H9 (cell line): ENCODE results near the gene STRIT1. TPM values are rescaled to one million over a fixed set of nuclear protein-coding genes. Genes with fewer than 3 reads are reported as not detected.

Experiments used
- DNase-seq: peaks from one replicate; pipeline ENCODE4 v3.0.0-alpha.2; 2017
- H2AFZ ChIP-seq: one replicate; pipeline ENCODE4 v1.6.1; 2013; ENCODE audit warnings: mild to moderate bottlenecking, low read length, control low read depth, moderate library complexity
- H2AK5ac ChIP-seq: 2 replicates; pipeline ENCODE4 v1.6.1; 2013; ENCODE audit warnings: low read length, control low read depth, mixed read lengths; ENCODE audit not compliant: insufficient read length
- H2BK120ac ChIP-seq: one replicate; pipeline ENCODE4 v1.6.1; 2013; ENCODE audit warnings: low read depth, mild to moderate bottlenecking, low read length, control low read depth, inconsistent platforms; ENCODE audit not compliant: poor library complexity, severe bottlenecking
- H2BK12ac ChIP-seq: 2 replicates; pipeline ENCODE4 v1.6.1; 2013; ENCODE audit warnings: low read length, control low read depth, mixed read lengths, low read depth; ENCODE audit not compliant: insufficient read length
- H2BK15ac ChIP-seq: 2 replicates; pipeline ENCODE4 v1.6.1; 2013; ENCODE audit warnings: low read depth, low read length, control low read depth
- H2BK20ac ChIP-seq: one replicate; pipeline ENCODE4 v1.6.1; 2013; ENCODE audit warnings: low read depth, mild to moderate bottlenecking, low read length, control low read depth, inconsistent platforms; ENCODE audit not compliant: poor library complexity, severe bottlenecking
- H2BK5ac ChIP-seq: 2 replicates; pipeline ENCODE4 v1.6.1; 2013; ENCODE audit warnings: low read length, control low read depth, mixed read lengths; ENCODE audit not compliant: insufficient read length
- H3K14ac ChIP-seq: 2 replicates; pipeline ENCODE4 v1.6.1; 2013; ENCODE audit warnings: low read length, control low read depth; ENCODE audit not compliant: insufficient read depth
- H3K18ac ChIP-seq: 2 replicates; pipeline ENCODE4 v1.6.1; 2013; ENCODE audit warnings: low read depth, mild to moderate bottlenecking, mixed read lengths, low read length, control low read depth; ENCODE audit not compliant: insufficient read length
- H3K23ac ChIP-seq: 2 replicates; pipeline ENCODE4 v1.6.1; 2013; ENCODE audit warnings: low read length, control low read depth, mixed read lengths, low read depth; ENCODE audit not compliant: insufficient read length
- H3K23me2 ChIP-seq: 2 replicates; pipeline ENCODE4 v1.6.1; 2013; ENCODE audit warnings: low read depth, mild to moderate bottlenecking, mixed read lengths, low read length, control low read depth; ENCODE audit not compliant: insufficient read length, poor library complexity, severe bottlenecking
- H3K27ac ChIP-seq: 2 replicates; pipeline ENCODE4 v1.5.1; 2013; ENCODE audit warnings: low read length, control low read depth, mixed read lengths, low read depth; ENCODE audit not compliant: insufficient read length
- H3K27me3 ChIP-seq: 2 replicates; pipeline ENCODE4 v1.6.1; 2013; ENCODE audit warnings: low read length, control low read depth, inconsistent platforms; ENCODE audit not compliant: insufficient read depth
- H3K4ac ChIP-seq: 2 replicates; pipeline ENCODE4 v1.6.1; 2013; ENCODE audit warnings: low read depth, mild to moderate bottlenecking, control low read depth, inconsistent platforms, low read length, moderate library complexity
- H3K4me1 ChIP-seq: 2 replicates; pipeline ENCODE4 v1.6.1; 2013; ENCODE audit warnings: low read length, control low read depth, inconsistent platforms; ENCODE audit not compliant: insufficient read depth
- H3K4me2 ChIP-seq: 2 replicates; pipeline ENCODE4 v1.6.1; 2013; ENCODE audit warnings: low read length, control low read depth, mixed read lengths; ENCODE audit not compliant: insufficient read length, insufficient read depth
- H3K56ac ChIP-seq: 2 replicates; pipeline ENCODE4 v1.6.1; 2013; ENCODE audit warnings: low read depth, mild to moderate bottlenecking, mixed read lengths, low read length, control low read depth; ENCODE audit not compliant: insufficient read length
- H3K79me1 ChIP-seq: 2 replicates; pipeline ENCODE4 v1.6.1; 2013; ENCODE audit warnings: low read depth, mild to moderate bottlenecking, moderate library complexity, low read length, control low read depth, inconsistent platforms; ENCODE audit not compliant: insufficient read depth, poor library complexity, severe bottlenecking
- H3K79me2 ChIP-seq: 2 replicates; pipeline ENCODE4 v1.6.1; 2013; ENCODE audit warnings: low read length, control low read depth, inconsistent platforms; ENCODE audit not compliant: insufficient read depth
- H3K9ac ChIP-seq: 2 replicates; pipeline ENCODE4 v1.6.1; 2013; ENCODE audit warnings: low read length, control low read depth, mixed read lengths; ENCODE audit not compliant: insufficient read length; ENCODE audit errors: extremely low read depth
- H3K9me3 ChIP-seq: one replicate; pipeline ENCODE4 v1.6.1; 2013; ENCODE audit warnings: low read depth, low read length, inconsistent platforms; ENCODE audit not compliant: control insufficient read depth
- H3T11ph ChIP-seq: one replicate; pipeline ENCODE4 v1.6.1; 2013; ENCODE audit warnings: mild to moderate bottlenecking, low read length, control low read depth, inconsistent platforms
- H4K20me1 ChIP-seq: one replicate; pipeline ENCODE4 v1.6.1; 2013; ENCODE audit not compliant: control insufficient read depth, insufficient read length, insufficient read depth
- H4K5ac ChIP-seq: 2 replicates; pipeline ENCODE4 v1.6.1; 2013; ENCODE audit warnings: low read depth, mild to moderate bottlenecking, mixed read lengths, low read length, control low read depth; ENCODE audit not compliant: insufficient read length
- H4K8ac ChIP-seq: replicated peaks from 2 replicates; pipeline ENCODE4 v1.6.1; 2013; ENCODE audit warnings: low read length, control low read depth, mixed read lengths, low read depth; ENCODE audit not compliant: insufficient read length
- H4K91ac ChIP-seq: 2 replicates; pipeline ENCODE4 v1.6.1; 2013; ENCODE audit warnings: low read depth, mild to moderate bottlenecking, moderate library complexity, mixed read lengths, low read length, control low read depth; ENCODE audit not compliant: insufficient read length
- H3K27ac Mint-ChIP-seq, 3 experiments: 2 replicates in 2 of 3; 3 replicates in 1 of 3; pipeline ENCODE4 v1.8.0; 2020 to 2021; ENCODE audit warnings: mixed read lengths in 3 of 3, mild to moderate bottlenecking in 1 of 3, moderate library complexity in 1 of 3
- H3K27me3 Mint-ChIP-seq: 2 replicates; pipeline ENCODE4 v1.8.0; 2021; ENCODE audit warnings: low read depth, mild to moderate bottlenecking, moderate library complexity, mixed read lengths
- H3K36me3 Mint-ChIP-seq, 3 experiments: 2 replicates in 2 of 3; 3 replicates in 1 of 3; pipeline ENCODE4 v1.8.0; 2020 to 2021; ENCODE audit warnings: low read depth in 3 of 3, mixed read lengths in 3 of 3; ENCODE audit not compliant: insufficient read depth in 1 of 3
- H3K4me1 Mint-ChIP-seq, 2 experiments: 2 replicates each; pipeline ENCODE4 v1.8.0; 2020; ENCODE audit warnings: mixed read lengths in 2 of 2
- H3K4me3 Mint-ChIP-seq, 2 experiments: 2 replicates in 1 of 2; 3 replicates in 1 of 2; pipeline ENCODE4 v1.8.0; 2020 to 2021; ENCODE audit warnings: mild to moderate bottlenecking in 2 of 2, mixed read lengths in 2 of 2, moderate library complexity in 1 of 2
- H3K9me3 Mint-ChIP-seq, 2 experiments: 2 replicates in 1 of 2; 3 replicates in 1 of 2; pipeline ENCODE4 v1.8.0; 2020; ENCODE audit warnings: mild to moderate bottlenecking in 2 of 2, mixed read lengths in 2 of 2, moderate library complexity in 1 of 2
- CTCF ChIP-seq: fragments of 200-600 bp; sonication (generic); conservative IDR thresholded peaks from 3 replicates; pipeline ENCODE4 v1.8.0; 2021; ENCODE audit warnings: antibody characterized with exemption, mild to moderate bottlenecking
- WGBS: extraction: QIAGEN DNeasy Blood & Tissue Kit; methylation state at CpG from one replicate; pipeline ENCODE4 v1.1.7; 2013; ENCODE audit warnings: missing lambda C conversion rate, low lambda C conversion rate, mixed read lengths; ENCODE audit not compliant: insufficient read length; ENCODE audit errors: extremely low coverage; 5-methylcytosine and 5-hydroxymethylcytosine counted together
- total RNA-seq: library from RNA; stranded (reverse); gene quantifications from 2 replicates; pipeline ENCODE4 v1.2.1, GENCODE V29; 2021

The STRIT1 gene
- total RNA-seq, 1 experiment from 2014 or later, result not detected

DNA sequence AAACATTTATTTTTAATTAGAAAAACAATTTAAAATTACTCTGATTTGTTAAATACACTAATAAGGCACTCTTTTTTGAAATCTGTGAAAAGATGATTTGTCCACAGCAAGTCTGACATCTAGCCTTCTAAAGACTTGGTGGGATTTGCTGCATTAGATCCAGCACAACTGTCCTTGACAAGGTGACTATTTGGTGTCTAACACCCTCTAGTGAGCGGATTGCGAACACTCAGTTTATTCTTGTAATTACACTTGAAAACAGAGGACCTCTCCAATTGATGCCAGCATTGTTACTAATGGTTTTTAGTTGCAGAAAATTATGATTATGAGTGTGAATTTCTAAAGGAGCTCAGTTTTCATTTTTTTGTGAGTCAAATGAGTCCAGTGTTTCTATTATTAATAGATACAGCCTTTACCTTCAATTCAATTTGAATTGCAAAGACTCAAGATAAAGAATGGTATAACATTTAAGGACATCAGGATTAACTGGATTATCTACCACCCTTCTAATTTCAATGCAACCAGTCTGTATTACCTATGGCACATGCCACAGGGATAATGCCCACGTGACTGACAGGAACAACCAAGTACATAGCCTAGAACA lies 29.7 kb upstream of the STRIT1 start:
- Histone ChIP-seq H3K14ac (no peak overlapping the region), H3K9me3 (no peaks in the 10 kb centered on the region), H3K18ac (no peak overlapping the region), H2BK120ac (no peak overlapping the region), H3T11ph (no peak overlapping the region), H3K23ac (no peak overlapping the region), H3K27me3 (no peaks in the 10 kb centered on the region), H2BK12ac (no peak overlapping the region), H4K8ac (no peak overlapping the region), H3K4me2 (no peak overlapping the region), H3K27ac (no peak overlapping the region), H4K91ac (no peak overlapping the region), H3K79me1 (no peaks in the 10 kb centered on the region), H4K20me1 (no peaks in the 10 kb centered on the region), H3K23me2 (no peaks in the 10 kb centered on the region), H2BK20ac (no peak overlapping the region), H3K4ac (no peak overlapping the region), H2BK15ac (no peak overlapping the region), H3K4me1 (no peaks in the 10 kb centered on the region), H3K79me2 (no peaks in the 10 kb centered on the region), H3K56ac (no peak overlapping the region), H2AK5ac (no peak overlapping the region), H2AFZ (no peak overlapping the region), H3K9ac (no peak overlapping the region), H2BK5ac (no peak overlapping the region), H4K5ac (no peak overlapping the region)
- H3K4me1 Mint-ChIP-seq, result peaks cover 6 to 7% of the 10 kb centered on the region in 2 experiments; a peak in 3 of 4 replicates
- no peaks in the 10 kb centered on the region for H3K27me3 Mint-ChIP-seq
- H3K9me3 Mint-ChIP-seq, result no peaks in the 10 kb centered on the region
- H3K27ac Mint-ChIP-seq, result no peak overlapping the region
- peak; percentile 42 for DNase-seq
- no peak overlapping the region for H3K4me3 Mint-ChIP-seq
- TF ChIP-seq CTCF, result peak; percentile 85
- no peaks in the 10 kb centered on the region for H3K36me3 Mint-ChIP-seq
- WGBS, result no CpG with 5 or more reads among the region's 3 CpGs
